Mammary epithelial cell (primary cell): ENCODE results near the gene FCRLB.

Source experiments
- EZH2 ChIP-seq: IDR thresholded peaks from 2 replicates; pipeline ENCODE4 v1.6.1; 2012; ENCODE audit warnings: low read length, inconsistent platforms, borderline replicate concordance
- TF ChIP-seq, protein P1 (sequence below), 2 donors: IDR thresholded peaks in 1 of 2; conservative IDR thresholded peaks in 1 of 2; 2 replicates each; pipeline ENCODE4 v1.5.1; 2011 to 2012; ENCODE audit warnings: inconsistent platforms in 2 of 2, low read length in 2 of 2, mild to moderate bottlenecking in 2 of 2, control low read depth in 1 of 2, low read depth in 1 of 2; ENCODE audit not compliant: insufficient read depth in 1 of 2; ENCODE audit errors: extremely low read depth in 1 of 2

DNA sequence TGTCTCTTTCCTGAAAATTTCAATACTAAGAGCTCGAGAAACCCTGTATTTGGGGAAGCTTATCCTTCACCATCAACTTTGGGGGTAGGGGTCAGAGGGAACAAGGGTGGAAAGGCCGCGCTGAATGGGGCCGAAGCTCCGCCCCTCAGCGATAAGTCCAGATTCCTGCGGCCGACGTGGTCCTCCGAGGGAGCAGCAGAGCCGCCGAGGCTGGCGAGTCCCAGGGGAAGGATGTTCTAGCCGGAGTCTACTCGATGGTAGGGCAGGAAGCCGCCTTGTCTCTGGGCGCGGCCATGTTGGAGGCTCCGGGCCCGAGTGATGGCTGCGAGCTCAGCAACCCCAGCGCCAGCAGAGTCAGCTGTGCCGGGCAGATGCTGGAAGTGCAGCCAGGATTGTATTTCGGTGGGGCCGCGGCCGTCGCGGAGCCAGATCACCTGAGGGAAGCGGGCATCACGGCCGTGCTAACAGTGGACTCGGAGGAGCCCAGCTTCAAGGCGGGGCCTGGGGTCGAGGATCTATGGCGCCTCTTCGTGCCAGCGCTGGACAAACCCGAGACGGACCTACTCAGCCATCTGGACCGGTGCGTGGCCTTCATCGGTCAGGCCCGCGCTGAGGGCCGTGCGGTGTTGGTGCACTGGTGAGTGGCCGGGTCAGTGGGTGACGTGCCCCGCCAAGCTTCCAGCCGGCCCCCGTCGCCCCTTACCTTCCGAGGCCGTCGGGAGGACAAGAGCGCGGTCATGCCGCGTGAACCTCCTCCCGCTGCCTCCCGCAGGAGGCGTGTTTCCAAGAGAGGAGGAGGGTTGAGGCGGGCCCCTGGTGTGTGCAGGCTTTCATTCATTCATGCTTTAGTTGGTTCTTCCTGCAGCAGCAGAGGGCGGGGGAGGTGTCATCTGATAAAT, 28.4 kb downstream of the FCRLB start, which contains the start of gene DUSP12:
- TF ChIP-seq, protein P1, sequence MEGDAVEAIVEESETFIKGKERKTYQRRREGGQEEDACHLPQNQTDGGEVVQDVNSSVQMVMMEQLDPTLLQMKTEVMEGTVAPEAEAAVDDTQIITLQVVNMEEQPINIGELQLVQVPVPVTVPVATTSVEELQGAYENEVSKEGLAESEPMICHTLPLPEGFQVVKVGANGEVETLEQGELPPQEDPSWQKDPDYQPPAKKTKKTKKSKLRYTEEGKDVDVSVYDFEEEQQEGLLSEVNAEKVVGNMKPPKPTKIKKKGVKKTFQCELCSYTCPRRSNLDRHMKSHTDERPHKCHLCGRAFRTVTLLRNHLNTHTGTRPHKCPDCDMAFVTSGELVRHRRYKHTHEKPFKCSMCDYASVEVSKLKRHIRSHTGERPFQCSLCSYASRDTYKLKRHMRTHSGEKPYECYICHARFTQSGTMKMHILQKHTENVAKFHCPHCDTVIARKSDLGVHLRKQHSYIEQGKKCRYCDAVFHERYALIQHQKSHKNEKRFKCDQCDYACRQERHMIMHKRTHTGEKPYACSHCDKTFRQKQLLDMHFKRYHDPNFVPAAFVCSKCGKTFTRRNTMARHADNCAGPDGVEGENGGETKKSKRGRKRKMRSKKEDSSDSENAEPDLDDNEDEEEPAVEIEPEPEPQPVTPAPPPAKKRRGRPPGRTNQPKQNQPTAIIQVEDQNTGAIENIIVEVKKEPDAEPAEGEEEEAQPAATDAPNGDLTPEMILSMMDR (conservative IDR thresholded peaks at IDR 0.05 in 1 of 2, IDR thresholded peaks at IDR 0.05 in 1 of 2; ENCODE audit: extremely low read depth in 1 of 2, insufficient read depth in 1 of 2, low read depth in 1 of 2, low read length in 2 of 2), result peak in 1 of 2 donors; percentile 28
- TF ChIP-seq EZH2, result no peak
